Esophagus squamous epithelium (tissue), 4 donors: ENCODE measurements around the gene TSPAN5.

Source experiments
- CTCF ChIP-seq, 6 experiments: fragments of 450-650 bp in 4 of 6; fragments of 200-600 bp in 2 of 6; sonication (generic) in 2 of 6; IDR thresholded peaks; one replicate each; pipeline ENCODE4 v1.5.1; 2016 to 2019; ENCODE audit warnings: antibody characterized with exemption in 6 of 6, mild to moderate bottlenecking in 4 of 6, moderate library complexity in 4 of 6
- POLR2A ChIP-seq, 4 donors: fragments of 450-650 bp; IDR thresholded peaks; one replicate each; pipeline ENCODE4 v1.6.1; 2017; ENCODE audit warnings: antibody characterized with exemption in 4 of 4, mild to moderate bottlenecking in 4 of 4, moderate library complexity in 3 of 4

DNA sequence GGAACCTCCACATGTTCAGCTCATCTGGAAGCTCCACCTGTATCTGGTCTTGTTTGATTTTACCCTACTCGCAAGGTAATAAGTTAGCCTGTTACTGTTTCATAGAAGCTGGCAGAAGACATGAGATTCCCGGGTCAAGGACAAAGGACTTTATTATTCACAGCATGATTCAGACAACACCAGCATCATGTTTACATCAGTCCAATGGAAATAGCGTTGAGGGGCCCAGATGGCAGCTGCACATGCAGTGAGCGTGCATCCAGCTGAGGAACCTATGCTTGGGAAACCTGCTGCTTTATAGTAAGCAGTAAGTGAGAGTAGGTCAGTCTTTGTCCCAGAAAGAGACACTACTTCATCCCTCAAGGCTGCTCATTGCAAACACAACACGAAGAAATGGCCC lies 19.8 kb downstream of the TSPAN5 start:
- TF ChIP-seq POLR2A (IDR thresholded peaks at IDR 0.05) (no peak), CTCF (IDR thresholded peaks at IDR 0.05) (no peak)
